RKO (cell line): ENCODE measurements around the gene UCP2.

Source experiments
- DNase-seq: peaks from one replicate; pipeline ENCODE4 v3.0.0-alpha.2; 2016; ENCODE audit warnings: low spot score

UCP2 gene, protein sequence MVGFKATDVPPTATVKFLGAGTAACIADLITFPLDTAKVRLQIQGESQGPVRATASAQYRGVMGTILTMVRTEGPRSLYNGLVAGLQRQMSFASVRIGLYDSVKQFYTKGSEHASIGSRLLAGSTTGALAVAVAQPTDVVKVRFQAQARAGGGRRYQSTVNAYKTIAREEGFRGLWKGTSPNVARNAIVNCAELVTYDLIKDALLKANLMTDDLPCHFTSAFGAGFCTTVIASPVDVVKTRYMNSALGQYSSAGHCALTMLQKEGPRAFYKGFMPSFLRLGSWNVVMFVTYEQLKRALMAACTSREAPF

DNA sequence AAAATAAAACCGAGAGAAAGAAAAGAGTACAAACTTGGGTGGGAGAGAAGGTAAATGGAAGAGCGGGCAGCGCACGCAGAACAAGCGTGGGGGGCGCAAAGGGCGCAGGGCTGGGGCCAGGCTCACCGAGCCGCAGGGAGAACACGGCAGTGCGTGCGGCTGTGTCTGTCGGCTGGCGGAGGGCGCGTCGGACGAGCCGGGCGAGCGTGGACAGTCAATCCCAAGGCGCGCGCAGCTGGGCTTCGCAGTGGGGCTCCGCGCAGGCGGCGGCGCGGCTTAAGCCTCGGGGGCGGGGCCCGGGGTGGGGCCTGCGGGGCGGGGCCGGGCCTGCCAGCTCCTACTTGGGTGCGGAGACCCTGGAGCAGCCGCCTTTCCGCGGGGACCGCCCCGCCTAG lies at the start of gene UCP2:
TSS of gene UCP2 (minus strand) at position 249 of the 395 bp plus-strand sequence. CDS start 4,465 bp downstream, outside the sequence.
- DNase-seq, result peak; percentile 92

- no peak for DNase-seq
Observed at GRCh38 chr11:74030723-74031676, 48.4 kb upstream of the UCP2 start.

DNA sequence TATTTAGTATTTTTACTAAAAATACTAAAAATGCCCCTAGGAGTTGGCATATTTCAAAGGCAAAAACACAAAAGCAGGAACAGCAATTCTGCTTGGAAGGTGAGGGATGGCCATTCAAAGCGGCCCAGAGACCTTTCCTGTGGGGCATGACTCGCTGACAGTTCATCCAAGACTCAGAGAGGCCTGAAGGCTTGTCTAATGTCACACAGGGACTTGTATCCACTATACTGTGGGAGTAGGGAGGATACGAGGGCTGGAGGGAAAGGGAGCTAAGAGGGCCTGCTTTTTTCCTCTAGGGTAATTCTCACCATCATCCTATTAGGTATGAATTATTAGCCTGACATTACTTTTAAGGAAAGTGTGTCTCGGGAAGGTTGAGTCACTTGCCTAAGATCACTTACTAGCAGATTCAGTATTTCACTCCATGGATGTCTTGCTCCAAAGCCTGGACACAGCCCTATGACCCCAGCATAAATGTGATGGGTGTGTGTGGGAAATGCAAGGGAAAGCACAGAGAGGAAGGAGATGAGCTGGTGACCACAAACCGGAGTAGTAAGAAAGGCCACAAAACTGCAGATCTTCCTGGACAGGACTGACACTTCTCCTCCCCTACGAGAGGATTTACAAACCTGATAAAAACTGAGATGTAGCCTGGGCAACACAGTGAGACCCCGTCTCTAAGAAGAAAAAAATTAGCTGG lies 43.0 kb upstream of the UCP2 start:
- DNase-seq, result peak; percentile 33

GRCh38 chr11:74024261-74025029 lies 41.8 kb upstream of the UCP2 start:
- DNase-seq, result no peak

DNA sequence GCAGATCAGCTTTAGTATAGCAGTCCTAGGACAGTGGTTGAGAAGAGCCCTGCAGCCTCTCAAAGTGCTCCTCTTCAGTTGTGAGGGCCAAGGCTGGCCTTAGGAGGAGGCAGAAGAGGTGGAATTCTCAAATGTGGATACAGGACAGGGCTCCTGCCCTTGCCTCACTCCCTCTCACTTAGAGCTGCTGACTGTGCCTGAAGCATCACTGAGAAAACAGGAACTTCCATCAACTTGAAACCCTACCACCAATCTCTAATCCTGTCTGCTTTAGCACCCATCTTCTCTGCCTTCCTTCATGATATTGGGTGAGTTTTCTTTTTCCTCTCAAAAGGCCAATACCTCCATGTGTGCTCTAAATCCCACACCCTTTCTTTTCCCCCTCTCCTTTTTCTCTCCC lies 40.6 kb upstream of the UCP2 start:
- no peak for DNase-seq

GRCh38 chr11:74022546-74022945 lies 39.9 kb upstream of the UCP2 start:
- DNase-seq, result no peak

DNA sequence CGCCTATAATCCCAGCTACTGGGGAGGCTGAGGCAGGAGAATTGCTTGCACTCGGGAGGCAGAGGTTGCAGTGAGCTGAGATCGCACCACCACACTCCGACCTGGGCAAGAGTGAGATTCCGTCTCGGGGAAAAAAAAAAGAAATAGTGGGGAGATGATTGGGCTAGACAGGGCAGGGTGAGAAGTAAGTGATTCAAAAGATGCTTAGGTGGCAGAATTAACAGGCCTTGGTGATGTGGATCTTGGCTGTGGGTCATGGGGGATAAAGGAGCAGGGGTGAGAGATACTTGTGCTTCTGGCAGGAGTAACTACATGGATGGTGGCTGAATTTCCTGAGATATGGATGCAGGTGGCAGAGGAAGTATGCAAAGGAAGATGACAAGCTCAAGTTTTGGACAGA lies 39.4 kb upstream of the UCP2 start:
- DNase-seq, result no peak

DNA sequence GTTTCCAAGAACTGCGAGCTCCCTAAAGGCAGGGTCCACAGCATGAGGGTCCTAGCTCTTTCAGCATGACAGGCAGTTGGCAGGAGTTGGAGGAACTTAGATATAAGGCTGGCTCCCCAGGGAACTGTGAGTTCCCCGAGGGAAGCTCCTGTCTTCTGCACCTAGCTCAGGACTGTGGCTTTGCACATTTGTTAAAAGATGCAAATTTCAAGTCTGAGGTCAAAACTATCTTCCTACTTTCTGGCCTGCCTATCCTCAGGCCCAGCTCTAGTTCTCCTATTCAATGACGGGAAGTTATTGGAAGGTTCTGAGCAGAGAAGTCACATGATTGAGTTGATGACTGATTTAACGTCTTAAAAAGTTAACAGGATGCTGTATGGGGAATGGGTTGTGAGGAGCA lies 37.9 kb upstream of the UCP2 start:
- no peak for DNase-seq

DNA sequence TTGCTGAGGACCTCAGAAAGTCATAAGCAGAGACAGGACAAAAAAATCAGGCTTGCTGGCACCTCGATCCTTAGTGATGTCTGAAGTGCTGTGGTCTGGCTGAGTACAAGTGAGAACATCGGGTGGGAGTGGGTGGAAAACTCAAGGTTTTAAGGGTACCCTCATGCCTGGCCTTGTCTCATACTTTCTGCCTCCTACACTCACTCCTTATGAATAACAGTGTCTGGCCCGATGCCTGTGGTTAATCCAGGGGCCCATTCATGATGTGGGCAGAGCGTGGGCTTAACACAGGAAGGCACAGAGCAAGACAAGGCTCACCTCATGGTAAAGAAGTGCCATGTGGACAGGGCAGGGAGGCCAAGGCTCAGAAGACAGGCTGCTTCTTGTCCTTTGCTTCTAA lies 37.2 kb upstream of the UCP2 start:
- no peak for DNase-seq

DNA sequence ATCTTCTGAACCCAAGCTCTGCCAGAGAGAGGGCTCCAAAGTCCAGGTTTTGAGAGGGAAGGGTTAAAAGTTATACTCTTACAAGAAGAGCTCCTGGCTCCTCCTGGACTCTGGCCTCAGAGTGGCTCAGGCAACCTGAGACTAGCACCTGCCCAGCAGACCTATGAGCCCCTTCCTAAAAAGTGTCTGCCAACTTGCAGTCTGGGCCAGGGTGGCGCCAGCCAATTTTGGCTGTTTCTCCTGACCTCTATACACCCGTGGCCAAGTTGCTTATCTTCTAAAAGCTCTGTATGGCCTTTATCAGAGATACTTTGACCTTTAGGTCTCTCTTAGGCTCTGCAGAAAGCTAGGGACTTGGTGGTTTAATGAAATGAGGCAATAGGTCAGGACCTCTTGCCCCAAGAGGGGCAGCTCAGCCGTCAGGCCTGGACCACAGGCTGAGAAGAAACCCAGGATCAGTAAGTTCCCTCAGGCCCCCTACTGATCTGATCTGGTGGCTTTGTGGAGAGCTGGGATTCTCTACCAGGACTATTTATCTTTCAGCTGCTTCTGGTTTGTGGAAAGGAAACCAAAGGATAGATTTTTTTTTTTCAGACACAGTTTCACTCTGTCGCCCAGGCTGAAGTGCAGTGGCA lies 36.6 kb upstream of the UCP2 start:
- DNase-seq, result no peak

GRCh38 chr11:74018331-74019005 lies 35.8 kb upstream of the UCP2 start:
- no peak for DNase-seq

- no peak for DNase-seq
Observed at GRCh38 chr11:74017631-74018030, 35.0 kb upstream of the UCP2 start.

GRCh38 chr11:74015919-74016684 lies 33.5 kb upstream of the UCP2 start:
- DNase-seq, result no peak

GRCh38 chr11:74014880-74015279 lies 32.2 kb upstream of the UCP2 start:
- no peak for DNase-seq

GRCh38 chr11:74013141-74013540 lies 30.5 kb upstream of the UCP2 start:
- DNase-seq, result no peak

DNA sequence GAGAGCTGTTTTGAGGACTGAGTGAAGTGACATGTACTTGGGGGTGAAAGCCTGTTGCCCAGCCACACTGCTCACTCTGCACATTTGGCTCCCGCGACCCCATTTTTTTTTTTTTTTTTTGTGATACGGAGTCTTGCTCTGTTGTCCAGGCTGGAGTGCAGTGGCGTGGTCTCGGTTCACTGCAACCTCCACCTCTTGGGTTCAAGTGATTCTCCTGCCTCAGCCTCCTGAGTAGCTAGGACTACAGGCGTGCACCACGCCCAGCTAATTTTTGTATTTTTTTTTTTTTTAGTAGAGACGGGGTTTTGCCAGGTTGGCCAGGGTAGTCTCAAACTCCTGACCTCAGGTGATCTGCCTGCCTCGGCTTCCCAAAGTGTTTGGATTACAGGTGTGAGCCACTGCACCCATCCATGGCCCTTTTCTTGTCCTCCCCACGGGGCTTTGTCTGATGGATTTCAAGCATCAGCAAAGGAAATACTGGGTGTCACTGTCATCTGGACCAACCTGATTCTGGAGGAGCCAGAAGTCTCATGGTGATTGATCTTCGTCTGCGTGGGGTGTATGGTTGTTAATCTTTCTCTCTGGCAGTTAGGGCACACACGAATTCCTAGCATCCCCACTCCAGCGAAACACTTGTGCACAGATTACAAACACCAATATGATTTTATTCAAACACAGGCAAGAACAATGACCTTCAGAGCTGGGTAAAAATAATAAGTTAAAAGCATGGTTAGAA lies 29.6 kb upstream of the UCP2 start:
- no peak for DNase-seq

DNA sequence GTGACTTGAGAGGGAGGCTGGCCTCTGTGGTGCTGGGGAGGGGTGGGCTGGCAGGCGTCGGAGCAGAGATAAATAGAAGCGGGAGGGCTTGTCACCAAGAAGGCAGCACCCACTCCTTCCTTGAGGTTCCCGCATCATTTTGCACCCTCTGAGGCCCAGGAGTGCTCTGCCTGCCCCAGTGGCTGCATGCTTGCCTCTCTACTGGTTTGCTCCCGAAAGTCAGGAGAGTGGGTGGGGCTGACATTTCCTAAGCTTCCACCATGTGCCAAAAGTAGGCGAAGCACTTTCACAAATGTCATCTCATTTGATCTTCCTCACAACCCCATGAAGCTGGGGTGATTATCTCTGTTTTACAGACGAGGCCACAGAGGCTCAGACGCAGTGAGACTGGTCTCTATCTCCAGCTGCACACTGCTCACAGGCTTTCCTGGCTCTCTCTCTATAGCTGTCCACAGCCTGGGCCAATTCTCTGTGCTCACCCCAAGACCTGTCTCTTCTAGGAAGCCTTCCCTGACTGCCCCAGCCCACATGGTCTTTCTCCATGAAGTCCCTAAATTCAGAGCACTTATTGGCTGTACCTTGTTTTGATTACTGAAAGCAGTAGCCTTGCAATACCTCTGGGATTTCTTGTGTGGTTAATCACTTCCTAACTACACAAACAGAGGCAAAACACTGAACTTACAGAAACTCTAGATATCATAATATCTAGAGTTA lies 28.9 kb upstream of the UCP2 start:
- no peak for DNase-seq
